Measurements from ENCODE around the gene PTHLH.

GRCh38 chr12:27946421-27946820, 26.1 kb downstream of the PTHLH start:
- TF ChIP-seq CTCF (IDR thresholded peaks at IDR 0.05), result no peak
- TF ChIP-seq POLR2A (IDR thresholded peaks at IDR 0.05), result no peak
